Esophagus muscularis mucosa (tissue), 3 donors: ENCODE measurements around the gene NLRX1.

Experiments used
- POLR2A ChIP-seq: fragments of 450-650 bp; IDR thresholded peaks from one replicate; pipeline ENCODE4 v1.6.1; 2017; ENCODE audit warnings: antibody characterized with exemption, moderate library complexity, mild to moderate bottlenecking, low read depth
- POLR2AphosphoS5 ChIP-seq, 2 donors: sonication (generic); formaldehyde crosslinking; IDR thresholded peaks; one replicate each; pipeline ENCODE4 v1.6.1; 2017; ENCODE audit warnings: antibody characterized with exemption in 2 of 2
- TF ChIP-seq, protein P1 (sequence below), 3 experiments: fragments of 200-600 bp in 2 of 3; fragments of 450-650 bp in 1 of 3; sonication (generic) in 2 of 3; IDR thresholded peaks; one replicate each; pipeline ENCODE4 v1.5.1; 2017 to 2019; ENCODE audit warnings: antibody characterized with exemption in 3 of 3, mild to moderate bottlenecking in 2 of 3, moderate library complexity in 1 of 3

DNA sequence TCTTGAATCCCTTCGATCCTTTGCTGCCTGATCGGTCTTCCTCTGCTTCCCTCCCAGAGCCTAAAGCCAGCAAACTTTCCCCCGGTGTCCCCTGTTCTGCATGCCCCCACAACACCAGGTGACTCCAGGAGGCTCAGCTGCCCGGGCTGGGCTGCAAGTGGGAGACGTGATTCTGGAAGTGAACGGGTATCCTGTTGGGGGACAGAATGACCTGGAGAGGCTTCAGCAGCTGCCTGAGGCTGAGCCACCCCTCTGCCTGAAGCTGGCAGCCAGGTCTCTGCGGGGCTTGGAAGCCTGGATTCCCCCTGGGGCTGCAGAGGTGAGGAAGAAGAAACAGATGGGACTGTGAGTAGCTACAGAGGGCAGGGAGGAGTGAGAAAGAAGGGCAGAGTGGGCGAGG lies 20.4 kb downstream of the NLRX1 start:
- TF ChIP-seq, protein P1, sequence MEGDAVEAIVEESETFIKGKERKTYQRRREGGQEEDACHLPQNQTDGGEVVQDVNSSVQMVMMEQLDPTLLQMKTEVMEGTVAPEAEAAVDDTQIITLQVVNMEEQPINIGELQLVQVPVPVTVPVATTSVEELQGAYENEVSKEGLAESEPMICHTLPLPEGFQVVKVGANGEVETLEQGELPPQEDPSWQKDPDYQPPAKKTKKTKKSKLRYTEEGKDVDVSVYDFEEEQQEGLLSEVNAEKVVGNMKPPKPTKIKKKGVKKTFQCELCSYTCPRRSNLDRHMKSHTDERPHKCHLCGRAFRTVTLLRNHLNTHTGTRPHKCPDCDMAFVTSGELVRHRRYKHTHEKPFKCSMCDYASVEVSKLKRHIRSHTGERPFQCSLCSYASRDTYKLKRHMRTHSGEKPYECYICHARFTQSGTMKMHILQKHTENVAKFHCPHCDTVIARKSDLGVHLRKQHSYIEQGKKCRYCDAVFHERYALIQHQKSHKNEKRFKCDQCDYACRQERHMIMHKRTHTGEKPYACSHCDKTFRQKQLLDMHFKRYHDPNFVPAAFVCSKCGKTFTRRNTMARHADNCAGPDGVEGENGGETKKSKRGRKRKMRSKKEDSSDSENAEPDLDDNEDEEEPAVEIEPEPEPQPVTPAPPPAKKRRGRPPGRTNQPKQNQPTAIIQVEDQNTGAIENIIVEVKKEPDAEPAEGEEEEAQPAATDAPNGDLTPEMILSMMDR (IDR thresholded peaks at IDR 0.05): no peak
- no peak for TF ChIP-seq POLR2AphosphoS5 (IDR thresholded peaks at IDR 0.05)
- no peak for TF ChIP-seq POLR2A
